HG03442 (cell line): ENCODE data around the gene DNASE1L2.

Source experiments
- ATAC-seq: cut with Tn5 transposase; IDR thresholded peaks from one replicate; pipeline ENCODE4 v1.9.1; 2021; ENCODE audit warnings: mild to moderate bottlenecking, moderate library complexity; ENCODE audit not compliant: unreplicated experiment

DNASE1L2 gene

GRCh38 chr16:2284001-2284770, 47.9 kb downstream of the DNASE1L2 start:
- ATAC-seq: no peak

DNA sequence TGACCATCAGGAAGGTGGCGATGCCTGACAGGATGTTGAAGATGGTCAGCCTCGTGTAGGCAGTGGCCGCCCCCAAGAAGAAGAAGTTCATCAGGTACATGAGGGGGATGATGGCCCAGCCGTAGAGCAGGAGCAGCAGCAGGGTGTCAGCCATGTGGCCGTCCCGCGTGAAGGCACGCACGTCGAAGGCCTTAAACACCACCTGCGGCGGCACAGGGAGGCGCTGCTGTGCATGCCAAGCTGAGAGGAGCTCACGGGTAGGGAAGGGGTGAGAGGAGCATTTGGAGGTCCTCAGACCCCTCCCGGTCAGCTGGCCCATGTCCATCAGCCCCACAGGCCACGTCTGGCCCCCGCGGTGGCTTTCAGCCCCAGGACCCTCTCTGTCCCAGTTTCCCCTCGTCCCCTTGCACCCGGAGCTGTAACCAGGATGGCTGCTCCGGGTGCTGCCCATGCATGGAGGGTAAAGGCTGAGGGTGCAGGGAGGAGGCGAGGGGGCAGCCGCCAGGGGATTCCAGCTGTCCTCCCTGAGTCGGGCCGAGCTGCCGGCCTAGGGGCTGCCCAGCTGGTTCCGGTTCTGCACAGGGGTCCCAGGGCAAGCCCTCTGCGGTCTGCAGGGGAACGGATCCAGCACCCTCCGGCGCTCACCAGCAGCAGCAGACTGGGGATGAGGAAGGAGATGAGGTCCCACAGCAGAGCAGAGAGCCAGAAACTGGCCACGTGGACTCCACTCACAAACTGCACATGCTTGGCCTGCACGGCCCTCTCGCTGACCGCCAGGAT, 48.7 kb downstream of the DNASE1L2 start:
- ATAC-seq: no peak

GRCh38 chr16:2285731-2286191, 49.5 kb downstream of the DNASE1L2 start:
- no peak for ATAC-seq

- ATAC-seq: no peak
Observed at GRCh38 chr16:2286550-2286949, 50.3 kb downstream of the DNASE1L2 start.

- ATAC-seq: no peak
Observed at GRCh38 chr16:2287916-2288547, 51.8 kb downstream of the DNASE1L2 start.
